ENCODE data around the gene TPGS1. TPM values are rescaled to one million over a fixed set of nuclear protein-coding genes. Genes with fewer than 3 reads are reported as not detected.

The TPGS1 gene
- total and polyA plus RNA-seq, 2 of the 8 experiments (the other 6 are each of a cell fraction or from before 2014, with no cell fraction given): 9.1 to 10.6 TPM

DNA sequence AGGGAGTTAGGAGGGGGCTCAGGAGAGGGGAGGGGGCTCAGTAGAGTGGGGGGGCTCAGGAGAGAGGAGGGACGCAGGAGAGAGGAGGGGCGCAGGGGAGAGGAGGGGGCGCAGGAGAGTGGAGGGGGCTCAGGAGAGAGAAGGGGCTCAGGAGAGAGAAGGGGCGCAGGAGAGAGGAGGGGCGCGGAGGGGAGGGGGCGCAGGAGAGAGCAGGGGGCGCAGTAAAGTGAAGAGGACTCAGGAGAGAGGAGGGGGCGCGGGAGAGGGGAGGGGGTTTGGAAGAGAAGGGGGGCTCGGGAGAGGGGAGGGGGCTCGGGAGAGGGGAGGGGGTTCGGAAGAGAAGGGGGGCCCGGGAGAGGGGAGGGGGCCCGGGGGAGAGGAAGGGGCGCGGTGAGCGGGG, 10.3 kb upstream of the TPGS1 start:
- no peak for FAIRE-seq
- no peak overlapping the region for H3K23ac ChIP-seq (ENCODE audit: insufficient read length)
- POLR2A ChIA-PET (ENCODE audit: partially characterized antibody): interaction anchor here (1.5 kb wide), 1 partner anchor 9 kb away, joined by 6 read pairs; no protein-coding TSS in a partner anchor
- no peak for TF ChIP-seq BCL11A (IDR thresholded peaks at IDR 0.05; ENCODE audit: low read depth in 2 of 2, low read length in 2 of 2)
- no peak for TF ChIP-seq KDM4A (IDR thresholded peaks at IDR 0.05; ENCODE audit: low read depth, low read length, severe bottlenecking)
- no peak for TF ChIP-seq SIN3A (conservative IDR thresholded peaks at IDR 0.05 in 1 of 2, IDR thresholded peaks at IDR 0.05 in 1 of 2; ENCODE audit: low read depth in 1 of 2, low read length in 2 of 2)
- no peak for TF ChIP-seq CBX5 (IDR thresholded peaks at IDR 0.05; ENCODE audit: low read depth, low read length)
- no peak for TF ChIP-seq SAP30 (IDR thresholded peaks at IDR 0.05; ENCODE audit: insufficient read depth, insufficient replicate concordance, low read length)
- TF ChIP-seq HDAC2 (IDR thresholded peaks at IDR 0.05; ENCODE audit: borderline replicate concordance in 1 of 2, low read depth in 2 of 2, low read length in 2 of 2): no peak
- no peak for TF ChIP-seq SP4 (IDR thresholded peaks at IDR 0.05; ENCODE audit: low read length)
- no peak for TF ChIP-seq EGR1 (IDR thresholded peaks at IDR 0.05; ENCODE audit: borderline replicate concordance, low read depth, low read length)
- TF ChIP-seq, protein P1, sequence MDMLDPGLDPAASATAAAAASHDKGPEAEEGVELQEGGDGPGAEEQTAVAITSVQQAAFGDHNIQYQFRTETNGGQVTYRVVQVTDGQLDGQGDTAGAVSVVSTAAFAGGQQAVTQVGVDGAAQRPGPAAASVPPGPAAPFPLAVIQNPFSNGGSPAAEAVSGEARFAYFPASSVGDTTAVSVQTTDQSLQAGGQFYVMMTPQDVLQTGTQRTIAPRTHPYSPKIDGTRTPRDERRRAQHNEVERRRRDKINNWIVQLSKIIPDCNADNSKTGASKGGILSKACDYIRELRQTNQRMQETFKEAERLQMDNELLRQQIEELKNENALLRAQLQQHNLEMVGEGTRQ (IDR thresholded peaks at IDR 0.05; ENCODE audit: low read length): no peak
- TF ChIP-seq YY1 (IDR thresholded peaks at IDR 0.05; ENCODE audit: low read depth, low read length): no peak

More for the DNA sequence above, 10.3 kb upstream of the TPGS1 start:
- H3K4me1 ChIP-seq (replicated peaks in 1 of 4; ENCODE audit: control insufficient read depth in 3 of 4, insufficient read depth in 4 of 4, low read length in 3 of 4): peaks cover 0 to 13% (median 8%) of the 10 kb centered on the region in 4 experiments; a peak in 5 of 7 replicates
- no CpG with 5 or more reads among the region's 18 CpGs for WGBS, 2 experiments (ENCODE audit: extremely low coverage in 1 of 2, insufficient coverage in 1 of 2, insufficient read length in 1 of 2, insufficient replicate concordance in 2 of 2, low coverage in 1 of 2, low lambda C conversion rate in 2 of 2, missing lambda C conversion rate in 1 of 2)
- no peak overlapping the region for H3K4ac ChIP-seq (replicated peaks; ENCODE audit: insufficient read length, low read depth, low read length)
- H4K20me1 ChIP-seq (replicated peaks in 1 of 2; ENCODE audit: control insufficient read depth in 1 of 2, insufficient read depth in 2 of 2, low read length in 2 of 2): peaks cover 0 to 8% of the 10 kb centered on the region in 2 experiments
- H3K4me3 ChIP-seq (ENCODE audit: extremely low read depth in 1 of 4, insufficient read depth in 2 of 4, low read depth in 3 of 4, low read length in 4 of 4): peak overlapping the region in 3 of 4 experiments; percentile 31 to 74 (median 53); a peak in 6 of 8 replicates
- H3K56ac ChIP-seq (replicated peaks; ENCODE audit: insufficient read length, low read depth, low read length): no peak overlapping the region
- H3K14ac ChIP-seq (ENCODE audit: insufficient read length): no peak overlapping the region
- no peak overlapping the region for H2AFZ ChIP-seq (ENCODE audit: low read length)
- H4K5ac ChIP-seq (ENCODE audit: insufficient read length, low read depth, low read length): no peak overlapping the region
- no peak overlapping the region for H2BK20ac ChIP-seq (ENCODE audit: low read length)
- CTCF ChIA-PET (ENCODE audit: partially characterized antibody): no interaction called here
- peaks cover 10% of the 10 kb centered on the region; the same call in 1 of the 2 replicates for H3K23me2 ChIP-seq (ENCODE audit: low read depth, low read length)
- H3K79me1 ChIP-seq (ENCODE audit: low read depth, low read length): no peaks in the 10 kb centered on the region
- no peak overlapping the region for H3K18ac ChIP-seq (ENCODE audit: extremely low read depth, low read length)
- peak overlapping the region; percentile 80 to 98; a peak in 2 of 4 replicates for H3K4me2 ChIP-seq (ENCODE audit: insufficient read depth in 1 of 2, low read depth in 2 of 2, low read length in 2 of 2)
- H4K8ac ChIP-seq (ENCODE audit: extremely low read depth, insufficient read depth, low read length): no peak overlapping the region
- no peak overlapping the region for H2BK15ac ChIP-seq (ENCODE audit: low read length)
- no peak overlapping the region for H4K91ac ChIP-seq (replicated peaks; ENCODE audit: insufficient read length, low read length)
- no peak overlapping the region for H3K27ac ChIP-seq (ENCODE audit: low read depth, low read length)
- H3K79me2 ChIP-seq (ENCODE audit: control insufficient read depth in 1 of 2, insufficient read depth in 2 of 2, low read length in 2 of 2): no peaks in the 10 kb centered on the region
- H2AK5ac ChIP-seq (ENCODE audit: low read depth, low read length): no peak overlapping the region
- H2BK12ac ChIP-seq (ENCODE audit: low read depth, low read length): no peak overlapping the region
- H2BK120ac ChIP-seq (replicated peaks; ENCODE audit: low read depth, low read length): no peak overlapping the region
- H2BK5ac ChIP-seq (ENCODE audit: low read depth, low read length): no peak overlapping the region
- H3K36me3 ChIP-seq (ENCODE audit: control insufficient read depth in 2 of 4, insufficient read depth in 4 of 4, low read length in 3 of 4): peaks cover 0 to 3% (median 0%) of the 10 kb centered on the region in 4 experiments; a peak in 1 of 8 replicates
- H3K9me3 ChIP-seq (ENCODE audit: insufficient read depth in 2 of 2, low read depth in 1 of 2, low read length in 1 of 2): peaks cover 0 to 2% of the 10 kb centered on the region in 2 experiments; a peak in 1 of 4 replicates
- no peak for DNase-seq (ENCODE audit: low read depth in 1 of 2, low spot score in 2 of 2)
- no peak overlapping the region for H3K9ac ChIP-seq (replicated peaks in 1 of 4; ENCODE audit: extremely low read depth in 1 of 4, low read depth in 3 of 4, low read length in 3 of 4)
- peaks cover 19 to 26% (median 22%) of the 10 kb centered on the region in 4 experiments for H3K27me3 ChIP-seq (replicated peaks in 1 of 4; ENCODE audit: control insufficient read depth in 3 of 4, extremely low read depth in 1 of 4, insufficient read depth in 3 of 4, low read length in 3 of 4)
